Femur (tissue), 1 donor: ENCODE measurements around the gene PCDHGA9.
"Not testable (repeated sequence)": the region's sequence is repeated elsewhere in the genome, so short reads cannot be mapped to it uniquely, and the experiment has no call there.

Source experiments
- DNase-seq: peaks from one replicate; pipeline ENCODE4 v3.0.0-alpha.2; 2017

Gene PCDHGA9

DNA sequence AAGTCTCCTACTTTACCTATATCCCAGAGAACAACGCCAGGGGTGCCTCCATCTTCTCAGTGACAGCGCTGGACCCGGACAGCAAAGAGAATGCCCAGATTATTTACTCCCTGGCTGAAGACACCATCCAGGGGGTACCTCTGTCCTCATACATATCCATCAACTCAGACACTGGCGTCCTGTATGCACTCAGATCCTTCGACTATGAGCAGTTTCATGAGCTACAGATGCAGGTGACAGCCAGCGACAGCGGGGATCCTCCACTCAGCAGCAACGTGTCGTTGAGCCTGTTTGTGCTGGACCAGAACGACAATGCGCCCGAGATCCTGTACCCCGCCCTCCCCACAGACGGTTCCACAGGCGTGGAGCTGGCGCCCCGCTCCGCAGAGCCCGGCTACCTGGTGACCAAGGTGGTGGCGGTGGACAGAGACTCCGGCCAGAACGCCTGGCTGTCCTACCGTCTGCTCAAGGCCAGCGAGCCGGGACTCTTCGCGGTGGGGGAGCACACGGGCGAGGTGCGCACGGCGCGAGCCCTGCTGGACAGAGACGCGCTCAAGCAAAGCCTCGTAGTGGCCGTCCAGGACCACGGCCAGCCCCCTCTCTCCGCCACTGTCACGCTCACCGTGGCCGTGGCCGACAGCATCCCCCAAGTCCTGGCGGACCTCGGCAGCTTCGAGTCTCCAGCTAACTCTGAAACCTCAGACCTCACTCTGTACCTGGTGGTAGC is 12.1 kb downstream of the PCDHGA9 start:
- not testable (repeated sequence) for DNase-seq

- not testable (repeated sequence) for DNase-seq
These were observed 12.7 kb downstream of the PCDHGA9 start for GRCh38 chr5:141415275-141415618.

GRCh38 chr5:141417494-141418172 is 15.1 kb downstream of the PCDHGA9 start, which contains the start of gene PCDHGB7:
Gene PCDHGB7 (plus strand): TSS chr5:141417677. CDS start chr5:141417860, 183 bp downstream.
- DNase-seq, result peak; percentile 78

DNA sequence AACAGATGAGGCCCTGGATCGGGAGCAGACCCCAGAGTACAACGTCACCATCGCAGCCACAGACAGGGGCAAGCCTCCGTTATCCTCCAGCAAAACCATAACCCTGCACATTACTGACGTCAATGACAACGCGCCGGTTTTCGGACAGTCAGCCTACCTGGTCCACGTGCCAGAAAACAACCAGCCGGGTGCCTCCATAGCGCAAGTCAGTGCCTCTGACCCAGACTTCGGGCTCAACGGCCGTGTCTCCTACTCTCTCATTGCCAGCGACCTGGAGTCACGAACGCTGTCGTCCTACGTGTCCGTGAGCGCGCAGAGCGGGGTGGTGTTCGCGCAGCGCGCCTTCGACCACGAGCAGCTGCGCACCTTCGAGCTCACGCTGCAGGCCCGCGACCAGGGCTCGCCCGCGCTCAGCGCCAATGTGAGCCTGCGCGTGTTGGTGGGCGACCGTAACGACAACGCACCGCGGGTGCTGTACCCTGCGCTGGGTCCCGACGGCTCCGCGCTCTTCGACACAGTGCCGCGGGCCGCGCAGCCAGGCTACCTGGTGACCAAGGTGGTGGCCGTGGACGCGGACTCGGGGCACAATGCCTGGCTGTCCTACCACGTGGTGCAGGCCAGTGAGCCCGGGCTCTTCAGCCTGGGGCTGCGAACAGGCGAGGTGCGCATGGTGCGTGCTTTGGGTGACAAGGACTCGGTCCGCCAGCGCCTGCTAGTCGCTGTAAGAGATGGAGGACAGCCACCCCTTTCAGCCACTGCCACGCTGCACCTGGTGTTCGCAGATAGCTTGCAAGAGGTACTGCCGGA is 16.7 kb downstream of the PCDHGA9 start:
- DNase-seq, result no peak

DNA sequence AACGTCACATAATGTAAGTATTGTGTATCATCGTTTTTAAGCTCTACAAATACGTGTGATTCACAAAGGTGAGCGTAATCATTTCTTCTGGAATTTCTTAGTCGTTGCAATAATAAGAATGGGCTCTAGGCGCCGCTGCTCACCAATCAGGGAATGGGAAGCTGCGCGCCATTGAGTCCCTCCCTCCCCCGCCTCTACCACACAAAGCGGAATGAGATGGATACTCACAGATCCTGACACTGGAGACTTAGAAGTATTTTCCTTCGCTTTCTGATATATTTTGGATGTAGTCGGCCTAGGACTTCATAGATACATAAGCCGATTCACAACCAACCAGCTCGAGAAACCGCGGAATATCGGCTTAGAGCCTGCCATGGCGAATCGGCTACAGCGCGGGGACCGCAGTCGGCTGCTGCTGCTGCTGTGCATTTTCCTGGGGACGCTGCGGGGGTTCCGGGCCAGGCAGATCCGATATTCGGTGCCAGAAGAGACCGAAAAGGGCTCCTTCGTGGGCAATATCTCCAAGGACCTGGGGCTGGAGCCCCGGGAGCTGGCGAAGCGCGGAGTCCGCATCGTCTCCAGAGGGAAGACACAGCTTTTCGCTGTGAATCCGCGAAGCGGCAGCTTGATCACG is 18.4 kb downstream of the PCDHGA9 start, which contains the start of gene PCDHGA11:
PCDHGA11 (plus strand) TSS at position 197 of the 634 bp plus-strand sequence; CDS start at position 374, 177 bp downstream.
- DNase-seq, result no peak

DNA sequence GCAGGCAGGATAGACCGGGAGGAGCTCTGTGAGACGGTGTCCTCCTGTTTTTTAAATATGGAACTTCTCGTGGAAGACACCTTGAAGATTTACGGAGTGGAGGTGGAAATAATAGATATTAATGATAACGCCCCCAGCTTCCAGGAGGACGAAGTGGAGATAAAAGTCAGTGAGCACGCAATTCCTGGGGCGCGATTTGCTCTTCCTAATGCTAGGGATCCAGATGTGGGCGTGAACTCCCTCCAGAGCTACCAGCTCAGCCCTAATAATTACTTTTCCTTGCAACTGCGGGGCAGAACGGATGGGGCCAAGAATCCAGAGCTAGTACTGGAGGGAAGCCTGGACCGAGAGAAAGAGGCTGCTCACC is 18.9 kb downstream of the PCDHGA9 start:
- DNase-seq, result no peak

DNA sequence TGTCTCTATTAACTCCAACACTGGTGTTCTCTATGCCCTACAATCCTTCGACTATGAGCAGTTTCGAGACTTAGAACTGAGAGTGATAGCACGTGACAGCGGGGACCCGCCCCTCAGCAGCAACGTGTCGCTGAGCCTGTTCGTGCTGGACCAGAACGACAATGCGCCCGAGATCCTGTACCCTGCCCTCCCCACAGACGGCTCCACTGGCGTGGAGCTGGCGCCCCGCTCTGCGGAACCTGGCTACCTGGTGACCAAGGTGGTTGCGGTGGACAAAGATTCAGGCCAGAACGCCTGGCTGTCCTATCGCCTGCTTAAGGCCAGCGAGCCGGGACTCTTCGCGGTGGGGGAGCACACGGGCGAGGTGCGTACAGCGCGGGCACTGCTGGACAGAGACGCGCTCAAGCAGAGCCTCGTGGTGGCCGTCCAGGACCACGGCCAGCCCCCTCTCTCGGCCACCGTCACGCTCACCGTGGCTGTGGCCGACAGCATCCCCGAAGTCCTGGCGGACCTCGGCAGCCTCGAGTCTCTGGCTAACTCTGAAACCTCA is 20.2 kb downstream of the PCDHGA9 start:
- DNase-seq, result no peak

DNA sequence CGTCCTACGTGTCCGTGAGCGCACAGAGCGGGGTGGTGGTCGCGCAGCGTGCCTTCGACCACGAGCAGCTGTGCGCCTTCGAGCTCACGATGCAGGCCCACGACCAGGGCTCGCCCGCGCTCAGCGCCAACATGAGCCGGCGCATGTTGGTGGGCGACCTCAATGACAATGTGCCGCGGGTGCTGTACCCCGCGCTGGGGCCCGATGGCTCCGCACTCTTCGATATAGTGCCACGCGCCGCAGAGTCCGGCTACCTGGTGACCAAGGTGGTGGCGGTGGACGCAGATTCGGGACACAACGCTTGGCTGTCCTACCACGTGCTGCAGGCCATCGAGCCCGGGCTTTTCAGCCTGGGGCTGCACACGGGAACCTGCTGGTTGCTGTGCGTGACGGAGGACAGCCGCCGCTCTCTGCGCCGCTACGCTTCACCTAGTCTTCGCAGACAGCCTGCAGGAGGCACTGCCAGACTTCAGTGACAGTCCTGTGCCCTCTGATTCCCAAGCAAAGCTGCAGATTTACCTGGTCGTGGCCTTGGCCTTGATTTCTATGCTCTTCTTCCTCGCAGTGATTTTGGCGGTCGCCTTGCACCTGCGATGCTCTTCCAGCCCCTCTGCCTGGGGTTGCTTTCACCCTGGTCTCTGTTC is 25.3 kb downstream of the PCDHGA9 start:
- no peak for DNase-seq

DNA sequence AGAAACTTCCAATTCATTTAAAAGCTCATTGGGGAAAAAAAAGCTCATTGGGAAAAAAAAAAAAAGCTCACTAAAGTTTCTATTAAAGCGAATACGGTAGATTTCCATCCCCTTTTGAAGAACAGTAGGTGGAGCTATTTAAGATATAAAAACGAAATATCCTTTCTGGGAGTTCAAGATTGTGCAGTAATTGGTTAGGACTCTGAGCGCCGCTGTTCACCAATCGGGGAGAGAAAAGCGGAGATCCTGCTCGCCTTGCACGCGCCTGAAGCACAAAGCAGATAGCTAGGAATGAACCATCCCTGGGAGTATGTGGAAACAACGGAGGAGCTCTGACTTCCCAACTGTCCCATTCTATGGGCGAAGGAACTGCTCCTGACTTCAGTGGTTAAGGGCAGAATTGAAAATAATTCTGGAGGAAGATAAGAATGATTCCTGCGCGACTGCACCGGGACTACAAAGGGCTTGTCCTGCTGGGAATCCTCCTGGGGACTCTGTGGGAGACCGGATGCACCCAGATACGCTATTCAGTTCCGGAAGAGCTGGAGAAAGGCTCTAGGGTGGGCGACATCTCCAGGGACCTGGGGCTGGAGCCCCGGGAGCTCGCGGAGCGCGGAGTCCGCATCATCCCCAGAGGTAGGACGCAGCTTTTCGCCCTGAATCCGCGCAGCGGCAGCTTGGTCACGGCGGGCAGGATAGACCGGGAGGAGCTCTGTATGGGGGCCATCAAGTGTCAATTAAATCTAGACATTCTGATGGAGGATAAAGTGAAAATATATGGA is 27.9 kb downstream of the PCDHGA9 start, which contains the start of gene PCDHGA12:
PCDHGA12 (plus strand) TSS at position 176 of the 782 bp plus-strand sequence; CDS start at position 429, 253 bp downstream.
- peak; percentile 43 for DNase-seq

DNA sequence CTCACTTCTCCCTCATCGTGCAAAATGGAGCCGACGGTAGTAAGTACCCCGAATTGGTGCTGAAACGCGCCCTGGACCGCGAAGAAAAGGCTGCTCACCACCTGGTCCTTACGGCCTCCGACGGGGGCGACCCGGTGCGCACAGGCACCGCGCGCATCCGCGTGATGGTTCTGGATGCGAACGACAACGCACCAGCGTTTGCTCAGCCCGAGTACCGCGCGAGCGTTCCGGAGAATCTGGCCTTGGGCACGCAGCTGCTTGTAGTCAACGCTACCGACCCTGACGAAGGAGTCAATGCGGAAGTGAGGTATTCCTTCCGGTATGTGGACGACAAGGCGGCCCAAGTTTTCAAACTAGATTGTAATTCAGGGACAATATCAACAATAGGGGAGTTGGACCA is 28.7 kb downstream of the PCDHGA9 start:
- no peak for DNase-seq

DNA sequence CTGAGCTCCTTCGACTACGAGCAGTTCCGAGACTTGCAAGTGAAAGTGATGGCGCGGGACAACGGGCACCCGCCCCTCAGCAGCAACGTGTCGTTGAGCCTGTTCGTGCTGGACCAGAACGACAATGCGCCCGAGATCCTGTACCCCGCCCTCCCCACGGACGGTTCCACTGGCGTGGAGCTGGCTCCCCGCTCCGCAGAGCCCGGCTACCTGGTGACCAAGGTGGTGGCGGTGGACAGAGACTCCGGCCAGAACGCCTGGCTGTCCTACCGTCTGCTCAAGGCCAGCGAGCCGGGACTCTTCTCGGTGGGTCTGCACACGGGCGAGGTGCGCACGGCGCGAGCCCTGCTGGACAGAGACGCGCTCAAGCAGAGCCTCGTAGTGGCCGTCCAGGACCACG is 29.7 kb downstream of the PCDHGA9 start:
- DNase-seq, result not testable (repeated sequence)

GRCh38 chr5:141432726-141433125 is 30.1 kb downstream of the PCDHGA9 start:
- DNase-seq, result not testable (repeated sequence)

- DNase-seq, result no peak
These were observed 31.4 kb downstream of the PCDHGA9 start for GRCh38 chr5:141434006-141434405.

DNA sequence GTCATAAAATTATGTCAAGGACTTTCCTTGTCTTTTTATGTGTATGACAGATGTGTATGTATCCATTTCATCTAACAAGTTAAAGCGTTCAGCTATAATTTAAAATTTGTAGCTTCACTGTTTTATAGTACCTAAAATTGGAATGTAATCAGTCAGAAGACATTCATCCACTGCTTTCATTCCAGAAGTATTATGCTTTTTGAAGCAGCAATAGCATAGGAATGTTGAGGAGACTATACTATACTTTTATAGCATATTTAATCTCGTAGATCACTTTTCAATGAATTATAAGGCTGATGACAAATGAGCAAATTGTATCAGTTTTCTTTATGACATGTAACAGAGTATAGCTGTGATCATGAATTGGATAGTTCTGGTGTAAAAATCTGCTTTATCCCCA is 34.6 kb downstream of the PCDHGA9 start:
- no peak for DNase-seq

DNA sequence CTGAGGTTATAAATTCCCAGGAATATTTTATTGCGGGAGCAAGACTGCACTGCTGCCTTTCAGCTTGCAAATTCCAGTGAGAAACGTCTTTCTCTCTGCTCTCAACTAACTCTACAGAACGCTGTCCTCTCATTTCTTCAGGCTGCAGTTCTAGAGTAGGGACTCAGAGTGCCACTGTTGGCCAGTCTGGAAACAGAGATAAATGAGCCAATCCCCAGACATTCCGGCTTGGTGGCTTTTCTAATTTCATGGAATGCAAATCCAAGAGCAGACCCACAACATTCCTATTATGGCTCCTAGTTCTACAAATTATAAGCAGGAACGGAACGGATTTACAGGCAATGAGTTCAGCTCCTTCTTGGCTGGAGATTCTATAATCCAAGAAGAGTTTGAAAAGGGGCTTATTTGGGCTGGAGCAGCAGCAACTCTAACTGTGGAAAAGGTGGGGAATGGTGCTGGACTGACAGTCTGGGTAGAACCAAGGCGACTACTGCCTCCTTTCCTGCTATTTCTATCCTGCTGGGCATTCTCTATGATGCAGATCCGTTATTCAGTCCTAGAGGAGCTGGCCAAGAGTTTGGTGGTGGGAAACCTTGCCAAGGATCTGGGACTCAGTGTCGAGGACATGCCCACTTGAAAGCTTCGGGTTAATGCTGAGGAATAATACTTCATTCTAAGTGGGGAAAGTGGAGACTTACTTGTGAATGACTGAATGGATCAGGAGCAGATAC is 37.0 kb downstream of the PCDHGA9 start:
- DNase-seq, result no peak

- DNase-seq, result no peak
These were observed 37.8 kb downstream of the PCDHGA9 start for GRCh38 chr5:141440341-141440740.

DNA sequence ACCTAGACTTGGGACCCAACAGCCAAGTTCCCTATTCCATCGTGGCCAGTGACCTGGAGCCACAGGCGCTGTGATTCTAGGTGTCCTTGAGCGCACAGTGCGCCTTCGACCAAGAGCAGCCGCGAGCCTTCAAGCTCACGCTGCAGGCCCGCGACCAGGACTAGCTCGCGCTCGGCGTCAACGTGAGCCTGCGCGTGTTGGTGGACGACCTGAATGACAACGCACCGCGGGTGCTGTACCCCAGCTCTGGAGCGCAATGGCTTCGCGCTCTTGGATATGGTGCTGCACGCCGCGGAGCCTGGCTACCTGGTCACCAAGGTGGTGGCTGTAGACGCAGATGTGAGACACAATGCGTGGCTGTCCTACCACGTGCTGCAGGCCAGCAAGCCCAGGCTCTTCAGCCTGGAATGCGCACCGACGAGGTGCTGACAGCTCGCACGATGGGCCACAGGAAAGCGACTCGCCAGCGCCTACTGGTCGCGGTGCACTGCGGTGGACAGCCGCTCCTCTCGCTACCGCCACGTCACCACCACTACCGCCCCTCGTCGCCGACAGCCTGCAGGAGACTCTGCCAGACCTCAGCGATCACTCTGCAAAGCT is 39.1 kb downstream of the PCDHGA9 start:
- no peak for DNase-seq
